Neuron (in vitro differentiated cells): Measurements from ENCODE around the gene CEP170B.

Experiments used
- H2AFZ ChIP-seq: one replicate; pipeline ENCODE4 v1.6.1; 2013; ENCODE audit warnings: low read depth, mild to moderate bottlenecking, inconsistent platforms, low read length, moderate library complexity
- H3K27me3 ChIP-seq: one replicate; pipeline ENCODE4 v1.6.1; 2013; ENCODE audit warnings: low read length; ENCODE audit not compliant: insufficient read depth
- H3K36me3 ChIP-seq: one replicate; pipeline ENCODE4 v1.6.1; 2013; ENCODE audit warnings: low read length; ENCODE audit not compliant: insufficient read depth
- H3K4me1 ChIP-seq: one replicate; pipeline ENCODE4 v1.6.1; 2013; ENCODE audit warnings: low read length; ENCODE audit not compliant: insufficient read depth
- H3K4me3 ChIP-seq: 2 replicates; pipeline ENCODE4 v1.5.1; 2013; ENCODE audit warnings: mild to moderate bottlenecking, low read length, moderate library complexity
- H3K9me3 ChIP-seq: one replicate; pipeline ENCODE4 v1.6.1; 2013; ENCODE audit warnings: low read length

CEP170B gene

GRCh38 chr14:104866451-104867370 lies 1.6 kb downstream of the CEP170B start:
- Histone ChIP-seq H2AFZ (no peak overlapping the region), H3K27me3 (peaks cover 23% of the 10 kb centered on the region), H3K36me3 (no peaks in the 10 kb centered on the region), H3K9me3 (peaks cover 2% of the 10 kb centered on the region), H3K4me1 (peaks cover 14% of the 10 kb centered on the region), H3K4me3 (peak overlapping the region; percentile 53)

GRCh38 chr14:104867371-104868059 lies 2.4 kb downstream of the CEP170B start:
- peaks cover 14% of the 10 kb centered on the region for H3K4me1 ChIP-seq
- H3K27me3 ChIP-seq: peaks cover 21% of the 10 kb centered on the region
- no peak overlapping the region for H2AFZ ChIP-seq
- H3K4me3 ChIP-seq: no peak overlapping the region
- peaks cover 2% of the 10 kb centered on the region for H3K9me3 ChIP-seq
- H3K36me3 ChIP-seq: no peaks in the 10 kb centered on the region

GRCh38 chr14:104868060-104868740 lies 3.1 kb downstream of the CEP170B start:
- peaks cover under 1% of the 10 kb centered on the region for H3K9me3 ChIP-seq
- no peaks in the 10 kb centered on the region for H3K36me3 ChIP-seq
- H2AFZ ChIP-seq: no peak overlapping the region
- no peak overlapping the region for H3K4me3 ChIP-seq
- H3K27me3 ChIP-seq: peaks cover 14% of the 10 kb centered on the region
- peaks cover 14% of the 10 kb centered on the region for H3K4me1 ChIP-seq

- peaks cover 8% of the 10 kb centered on the region for H3K27me3 ChIP-seq
- H2AFZ ChIP-seq: no peak overlapping the region
- no peak overlapping the region for H3K4me3 ChIP-seq
- H3K4me1 ChIP-seq: peaks cover 14% of the 10 kb centered on the region
- H3K9me3 ChIP-seq: no peaks in the 10 kb centered on the region
- no peaks in the 10 kb centered on the region for H3K36me3 ChIP-seq
These were observed 3.9 kb downstream of the CEP170B start for GRCh38 chr14:104868811-104869572.

- Histone ChIP-seq H3K36me3 (no peaks in the 10 kb centered on the region), H3K4me3 (no peak overlapping the region), H3K4me1 (peaks cover 8% of the 10 kb centered on the region), H3K9me3 (no peaks in the 10 kb centered on the region), H3K27me3 (no peaks in the 10 kb centered on the region), H2AFZ (no peak overlapping the region)
These were observed 4.8 kb downstream of the CEP170B start for GRCh38 chr14:104869669-104870367.

GRCh38 chr14:104870368-104871144 lies 5.5 kb downstream of the CEP170B start:
- H3K4me3 ChIP-seq: no peak overlapping the region
- no peaks in the 10 kb centered on the region for H3K9me3 ChIP-seq
- H3K27me3 ChIP-seq: no peaks in the 10 kb centered on the region
- peaks cover 8% of the 10 kb centered on the region for H3K4me1 ChIP-seq
- H3K36me3 ChIP-seq: no peaks in the 10 kb centered on the region
- H2AFZ ChIP-seq: no peak overlapping the region

- Histone ChIP-seq H3K9me3 (no peaks in the 10 kb centered on the region), H3K27me3 (no peaks in the 10 kb centered on the region), H3K4me1 (peaks cover 7% of the 10 kb centered on the region), H2AFZ (no peak overlapping the region), H3K36me3 (no peaks in the 10 kb centered on the region), H3K4me3 (no peak overlapping the region)
These were observed 6.1 kb downstream of the CEP170B start for GRCh38 chr14:104871145-104871655.

- no peak overlapping the region for H2AFZ ChIP-seq
- H3K27me3 ChIP-seq: no peaks in the 10 kb centered on the region
- no peaks in the 10 kb centered on the region for H3K9me3 ChIP-seq
- H3K36me3 ChIP-seq: no peaks in the 10 kb centered on the region
- peaks cover under 1% of the 10 kb centered on the region for H3K4me1 ChIP-seq
- H3K4me3 ChIP-seq: no peak overlapping the region
These were observed 6.8 kb downstream of the CEP170B start for GRCh38 chr14:104871656-104872468.

- Histone ChIP-seq H3K36me3 (no peaks in the 10 kb centered on the region), H3K4me1 (no peaks in the 10 kb centered on the region), H3K4me3 (no peak overlapping the region), H3K27me3 (no peaks in the 10 kb centered on the region), H2AFZ (no peak overlapping the region), H3K9me3 (no peaks in the 10 kb centered on the region)
These were observed 7.6 kb downstream of the CEP170B start for GRCh38 chr14:104872469-104873341.

- H2AFZ ChIP-seq: no peak overlapping the region
- H3K9me3 ChIP-seq: no peaks in the 10 kb centered on the region
- no peak overlapping the region for H3K4me3 ChIP-seq
- no peaks in the 10 kb centered on the region for H3K27me3 ChIP-seq
- no peaks in the 10 kb centered on the region for H3K4me1 ChIP-seq
- H3K36me3 ChIP-seq: peaks cover 4% of the 10 kb centered on the region
These were observed 8.4 kb downstream of the CEP170B start for GRCh38 chr14:104873380-104874055.
